ENCODE results near the gene TRAF1. TPM values are rescaled to one million over a fixed set of nuclear protein-coding genes. Genes with fewer than 3 reads are reported as not detected.
A peak's percentile ranks its signal among the peaks of the same experiment; 100 is the strongest.

The TRAF1 gene
- total RNA-seq, 2 donors from 2014 or later: 2.0 to 3.0 TPM

GRCh38 chr9:120936011-120936763 lies 9.6 kb upstream of the TRAF1 start:
- peak overlapping the region in 1 of 2 donors; percentile 18 for H3K4me3 ChIP-seq

GRCh38 chr9:120935383-120935857 lies 8.8 kb upstream of the TRAF1 start:
- TF ChIP-seq, protein P1, sequence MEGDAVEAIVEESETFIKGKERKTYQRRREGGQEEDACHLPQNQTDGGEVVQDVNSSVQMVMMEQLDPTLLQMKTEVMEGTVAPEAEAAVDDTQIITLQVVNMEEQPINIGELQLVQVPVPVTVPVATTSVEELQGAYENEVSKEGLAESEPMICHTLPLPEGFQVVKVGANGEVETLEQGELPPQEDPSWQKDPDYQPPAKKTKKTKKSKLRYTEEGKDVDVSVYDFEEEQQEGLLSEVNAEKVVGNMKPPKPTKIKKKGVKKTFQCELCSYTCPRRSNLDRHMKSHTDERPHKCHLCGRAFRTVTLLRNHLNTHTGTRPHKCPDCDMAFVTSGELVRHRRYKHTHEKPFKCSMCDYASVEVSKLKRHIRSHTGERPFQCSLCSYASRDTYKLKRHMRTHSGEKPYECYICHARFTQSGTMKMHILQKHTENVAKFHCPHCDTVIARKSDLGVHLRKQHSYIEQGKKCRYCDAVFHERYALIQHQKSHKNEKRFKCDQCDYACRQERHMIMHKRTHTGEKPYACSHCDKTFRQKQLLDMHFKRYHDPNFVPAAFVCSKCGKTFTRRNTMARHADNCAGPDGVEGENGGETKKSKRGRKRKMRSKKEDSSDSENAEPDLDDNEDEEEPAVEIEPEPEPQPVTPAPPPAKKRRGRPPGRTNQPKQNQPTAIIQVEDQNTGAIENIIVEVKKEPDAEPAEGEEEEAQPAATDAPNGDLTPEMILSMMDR (IDR thresholded peaks at IDR 0.05): no peak
- peak; percentile 99 for DNase-seq (ENCODE audit: low spot score)
- Histone ChIP-seq H3K36me3 (no peaks in the 10 kb centered on the region), H3K27me3 (no peaks in the 10 kb centered on the region), H3K4me1 (peaks cover 0 to 60% of the 10 kb centered on the region in 2 donors), H3K9me3 (no peaks in the 10 kb centered on the region), H3K4me3 (no peak overlapping the region), H3K27ac (peak overlapping the region; percentile 80 to 81)

More at GRCh38 chr9:120936011-120936763, 9.6 kb upstream of the TRAF1 start:
- H3K4me1 ChIP-seq: peaks cover 0 to 55% of the 10 kb centered on the region in 2 donors
- TF ChIP-seq, protein P1 (IDR thresholded peaks at IDR 0.05): peak; percentile 81 to 93
- H3K36me3 ChIP-seq: no peaks in the 10 kb centered on the region
- peak overlapping the region; percentile 80 to 81 for H3K27ac ChIP-seq
- H3K27me3 ChIP-seq: no peaks in the 10 kb centered on the region
- DNase-seq (ENCODE audit: low spot score): peak; percentile 96
- no peaks in the 10 kb centered on the region for H3K9me3 ChIP-seq

- H3K4me1 ChIP-seq: peaks cover 0 to 65% of the 10 kb centered on the region in 2 donors
- no peak overlapping the region for H3K4me3 ChIP-seq
- no peaks in the 10 kb centered on the region for H3K27me3 ChIP-seq
- peak overlapping the region; percentile 80 to 81 for H3K27ac ChIP-seq
- DNase-seq (ENCODE audit: low spot score): peak; percentile 58
- TF ChIP-seq, protein P1 (IDR thresholded peaks at IDR 0.05): no peak
- no peaks in the 10 kb centered on the region for H3K36me3 ChIP-seq
- H3K9me3 ChIP-seq: no peaks in the 10 kb centered on the region
These were observed 7.7 kb upstream of the TRAF1 start for GRCh38 chr9:120934281-120934680.

DNA sequence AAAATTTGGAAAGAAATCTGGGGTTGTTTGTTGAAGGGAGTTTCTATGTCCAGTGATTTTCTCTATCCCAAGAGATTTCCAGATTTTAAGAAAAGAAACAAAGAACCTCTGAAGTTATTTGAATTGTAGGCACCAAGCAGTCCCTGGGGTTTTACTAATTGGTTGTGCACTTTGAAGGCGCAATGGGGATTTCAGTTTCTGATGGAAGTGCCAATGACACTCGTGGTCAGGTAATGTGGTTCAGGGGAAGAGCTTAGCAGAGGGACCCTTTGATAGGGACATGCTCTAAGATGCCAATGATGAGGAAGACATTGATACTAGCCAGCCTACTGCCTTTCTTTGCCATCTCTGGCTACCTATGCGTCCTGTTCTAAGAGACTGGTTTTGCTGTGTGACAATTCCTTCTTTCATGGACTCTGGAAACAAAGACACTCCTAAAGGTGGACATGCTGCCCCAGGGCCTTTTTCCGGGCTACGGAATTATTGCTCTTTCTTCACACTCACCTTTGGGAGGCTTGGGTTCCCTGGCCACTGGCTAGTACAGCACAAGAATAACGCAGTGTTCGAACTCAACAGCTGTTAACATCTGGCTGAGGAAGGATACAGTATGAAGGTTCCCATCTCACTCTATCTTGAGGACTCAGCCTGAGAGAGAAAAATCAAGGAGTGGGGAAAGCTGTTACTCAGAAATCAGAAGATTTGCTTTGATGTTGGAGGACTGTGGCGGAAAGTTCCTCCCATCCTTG lies 6.9 kb upstream of the TRAF1 start:
- Histone ChIP-seq H3K9me3 (no peaks in the 10 kb centered on the region), H3K4me1 (peaks cover 0 to 69% of the 10 kb centered on the region in 2 donors), H3K36me3 (no peaks in the 10 kb centered on the region), H3K27me3 (no peaks in the 10 kb centered on the region), H3K27ac (peak overlapping the region; percentile 80 to 81), H3K4me3 (no peak overlapping the region)
- TF ChIP-seq, protein P1 (IDR thresholded peaks at IDR 0.05): no peak
- peak; percentile 48 for DNase-seq (ENCODE audit: low spot score)

DNA sequence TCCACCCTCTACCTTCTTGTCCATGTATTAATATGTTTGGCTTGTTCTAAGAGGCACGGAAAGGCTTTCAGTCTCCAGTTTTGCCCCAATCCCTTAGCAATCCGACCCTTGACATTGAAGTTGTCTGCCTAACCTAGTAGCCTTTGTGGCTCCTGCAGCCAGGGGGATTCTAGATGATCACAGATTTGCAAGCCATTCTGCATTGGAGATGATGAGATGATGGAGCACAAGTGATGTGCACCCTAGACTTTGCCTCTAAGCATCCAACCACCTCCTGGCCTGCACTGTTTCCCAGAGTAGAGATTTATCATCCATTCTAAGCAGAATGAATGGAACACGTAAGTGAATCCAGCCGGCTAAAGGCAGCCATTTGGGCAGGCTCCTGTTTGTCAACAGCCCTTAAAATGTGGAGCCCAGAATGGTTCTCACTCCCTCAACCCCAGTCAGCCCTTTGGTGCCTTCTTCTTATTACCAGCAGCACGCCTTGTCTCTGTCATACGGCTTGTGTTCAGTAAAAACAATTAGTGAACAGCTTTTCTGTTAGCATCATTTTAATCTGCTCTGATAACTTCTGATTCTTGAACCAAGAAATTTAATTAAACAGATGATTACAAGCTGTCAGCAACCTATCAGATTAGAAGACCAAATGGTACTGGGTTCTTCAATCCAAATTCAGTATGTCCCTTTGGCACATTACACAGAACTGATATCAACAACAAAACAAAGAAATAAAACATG lies 5.7 kb upstream of the TRAF1 start:
- TF ChIP-seq, protein P1 (IDR thresholded peaks at IDR 0.05): no peak
- H3K27me3 ChIP-seq: no peaks in the 10 kb centered on the region
- no peaks in the 10 kb centered on the region for H3K9me3 ChIP-seq
- H3K27ac ChIP-seq: peak overlapping the region; percentile 87 to 94
- DNase-seq (ENCODE audit: low spot score): peak; percentile 56
- H3K36me3 ChIP-seq: no peaks in the 10 kb centered on the region
- H3K4me1 ChIP-seq: peaks cover 0 to 72% of the 10 kb centered on the region in 2 donors
- H3K4me3 ChIP-seq: no peak overlapping the region
